Thyroid gland (tissue), 4 donors: ENCODE measurements around the gene PPP1R8. TPM values are rescaled to one million over a fixed set of nuclear protein-coding genes. Genes with fewer than 3 reads are reported as not detected.

Source experiments
- DNase-seq, 2 donors: peaks; one replicate each; pipeline ENCODE4 v3.0.0-alpha.2; 2019
- H3K27ac ChIP-seq, 3 donors: fragments of 200-600 bp; sonication (generic); 1 replicate in 2 of 3; 2 replicates in 1 of 3; pipeline ENCODE4 v1.5.1; 2016 to 2019; ENCODE audit warnings: mild to moderate bottlenecking in 1 of 3, moderate library complexity in 1 of 3
- H3K27me3 ChIP-seq: fragments of 200-600 bp; sonication (generic); one replicate; pipeline ENCODE4 v1.5.1; 2019
- H3K36me3 ChIP-seq, 2 donors: fragments of 200-600 bp; sonication (generic); one replicate each; pipeline ENCODE4 v1.5.1; 2016 to 2019
- H3K4me1 ChIP-seq, 2 donors: fragments of 200-600 bp; sonication (generic); one replicate each; pipeline ENCODE4 v1.5.1; 2017 to 2019
- H3K4me3 ChIP-seq, 3 donors: fragments of 200-600 bp; sonication (generic); replicated peaks in 1 of 3; 1 replicate in 2 of 3; 2 replicates in 1 of 3; pipeline ENCODE4 v1.5.1; 2016; ENCODE audit warnings: mild to moderate bottlenecking in 1 of 3
- H3K9me3 ChIP-seq: fragments of 200-600 bp; sonication (generic); one replicate; pipeline ENCODE4 v1.5.1; 2017
- CTCF ChIP-seq, 6 experiments: fragments of 200-600 bp in 3 of 6; fragments of 450-650 bp in 3 of 6; sonication (generic) in 3 of 6; IDR thresholded peaks; one replicate each; pipeline ENCODE4 v1.5.1; 2016 to 2019; ENCODE audit warnings: antibody characterized with exemption in 6 of 6, mild to moderate bottlenecking in 2 of 6, inconsistent platforms in 1 of 6, moderate library complexity in 1 of 6
- POLR2A ChIP-seq, 2 donors: fragments of 450-650 bp; IDR thresholded peaks; one replicate each; pipeline ENCODE4 v1.6.1; 2017; ENCODE audit warnings: antibody characterized with exemption in 2 of 2, mild to moderate bottlenecking in 2 of 2, moderate library complexity in 1 of 2
- WGBS, 2 donors: methylation state at CpG; one replicate each; pipeline ENCODE4 v1.1.5; 2017; 5-methylcytosine and 5-hydroxymethylcytosine counted together
- intact Hi-C: fragments of 100-400 bp; cut with DNase I; formaldehyde crosslinking; loops from one replicate; pipeline ENCODE4 v1.15.1; 2023
- total RNA-seq, 4 donors: library from RNA; depleted of rRNA; stranded (reverse); fragments of >200 nt; gene quantifications; one replicate each; pipeline ENCODE4 v1.2.3, GENCODE V29; 2016

The PPP1R8 gene
- total RNA-seq, 4 donors from 2014 or later: 29.2 to 34.8 (median 33.1) TPM

DNA sequence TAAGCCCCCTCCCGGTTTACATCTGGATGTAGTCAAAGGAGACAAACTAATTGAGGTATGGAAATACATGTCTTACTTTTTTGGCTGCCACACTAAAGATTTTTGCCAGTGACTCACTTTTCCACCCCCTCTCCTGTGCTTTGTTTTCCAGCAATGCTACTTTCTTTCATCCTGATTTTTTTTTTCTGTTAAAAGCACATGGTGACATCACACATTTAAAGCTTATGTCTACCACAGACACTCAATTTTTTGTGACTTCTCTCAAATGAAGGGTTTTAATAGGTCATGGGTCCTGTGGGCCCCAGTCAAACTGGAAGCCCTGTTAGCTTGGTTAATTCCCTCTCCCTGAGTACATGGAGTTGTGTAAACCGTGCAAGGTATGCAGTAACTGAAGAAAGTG is 2.2 kb downstream of the PPP1R8 start:
- no peaks in the 10 kb centered on the region for H3K27me3 ChIP-seq
- DNase-seq: no peak
- H3K36me3 ChIP-seq: peaks cover 4 to 8% of the 10 kb centered on the region in 2 donors
- intact Hi-C loops: loop anchor here (10.0 kb wide), 1 partner anchor 158 kb away; the partner anchor contains the start of gene IFI6
- H3K4me1 ChIP-seq: peaks cover 5 to 16% of the 10 kb centered on the region in 2 donors
- H3K27ac ChIP-seq: no peak overlapping the region
- no peaks in the 10 kb centered on the region for H3K9me3 ChIP-seq
- H3K4me3 ChIP-seq: no peak overlapping the region
- WGBS, 2 donors: 82 to 88% methylated on average over 2 of the region's 2 CpGs
- TF ChIP-seq POLR2A (IDR thresholded peaks at IDR 0.05) (no peak), CTCF (IDR thresholded peaks at IDR 0.05) (no peak)

GRCh38 chr1:27833470-27833869 is 2.9 kb downstream of the PPP1R8 start:
- Histone ChIP-seq H3K27me3 (no peaks in the 10 kb centered on the region), H3K4me1 (peaks cover 5 to 16% of the 10 kb centered on the region in 2 donors), H3K4me3 (no peak overlapping the region), H3K9me3 (no peaks in the 10 kb centered on the region), H3K27ac (no peak overlapping the region), H3K36me3 (peaks cover 4 to 8% of the 10 kb centered on the region in 2 donors)
- 94 to 95% methylated on average over 3 of the region's 3 CpGs for WGBS, 2 donors
- no peak for DNase-seq
- intact Hi-C loops: loop anchor here (10.0 kb wide), 1 partner anchor 159 kb away; the partner anchor contains the start of gene IFI6
- TF ChIP-seq POLR2A (IDR thresholded peaks at IDR 0.05) (no peak), CTCF (IDR thresholded peaks at IDR 0.05) (no peak)

DNA sequence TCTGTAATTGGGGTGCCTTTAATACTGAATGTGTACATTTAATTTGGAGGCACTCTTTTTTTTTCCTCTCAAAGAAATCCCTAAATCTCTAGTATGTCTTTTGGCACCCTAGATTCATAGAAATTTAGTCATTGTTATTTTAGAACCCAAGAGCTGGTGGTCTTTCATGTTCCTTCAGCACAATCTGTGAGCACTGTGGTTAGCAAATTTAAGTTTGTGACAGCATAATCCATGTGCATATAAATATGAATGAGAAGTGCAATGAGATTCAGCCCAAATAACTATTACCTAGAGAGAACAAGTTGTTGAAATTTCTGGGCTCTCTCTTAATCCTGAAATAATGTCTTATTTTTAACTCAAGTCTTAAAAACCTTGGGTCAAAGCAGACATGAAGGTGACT is 4.5 kb downstream of the PPP1R8 start:
- Histone ChIP-seq H3K27ac (no peak overlapping the region), H3K36me3 (peaks cover 9 to 15% of the 10 kb centered on the region in 2 donors), H3K27me3 (no peaks in the 10 kb centered on the region), H3K4me1 (peaks cover 5 to 11% of the 10 kb centered on the region in 2 donors), H3K4me3 (no peak overlapping the region), H3K9me3 (no peaks in the 10 kb centered on the region)
- TF ChIP-seq CTCF (IDR thresholded peaks at IDR 0.05): no peak
- TF ChIP-seq POLR2A (IDR thresholded peaks at IDR 0.05): no peak
- intact Hi-C loops: loop anchor here (10.0 kb wide), 1 partner anchor 160 kb away; the partner anchor contains the start of gene IFI6
- no peak for DNase-seq

DNA sequence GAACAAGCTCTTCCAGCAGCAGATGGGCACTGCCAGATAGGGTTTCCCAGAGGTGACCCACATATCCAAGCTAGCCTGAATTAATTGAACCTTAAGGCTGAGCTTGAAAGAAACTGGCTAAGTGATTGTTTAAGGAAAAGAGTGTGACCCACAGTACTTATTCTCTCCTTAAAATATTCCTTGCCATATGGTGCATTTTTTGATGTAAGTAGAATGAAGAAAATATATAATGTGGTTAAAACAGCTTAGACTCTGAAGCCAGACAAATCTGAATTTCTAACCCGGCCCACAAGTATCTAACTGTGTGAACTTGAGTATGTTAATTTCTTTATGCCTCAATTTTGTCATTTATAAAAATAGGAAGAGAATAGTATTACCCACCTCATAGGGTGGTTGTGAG is 4.9 kb downstream of the PPP1R8 start:
- H3K9me3 ChIP-seq: no peaks in the 10 kb centered on the region
- H3K4me1 ChIP-seq: peaks cover 5 to 11% of the 10 kb centered on the region in 2 donors
- intact Hi-C loops: loop anchor here (10.0 kb wide), 1 partner anchor 161 kb away; the partner anchor contains the start of gene IFI6
- H3K27me3 ChIP-seq: no peaks in the 10 kb centered on the region
- TF ChIP-seq CTCF (IDR thresholded peaks at IDR 0.05): no peak
- TF ChIP-seq POLR2A (IDR thresholded peaks at IDR 0.05): no peak
- peaks cover 14 to 19% of the 10 kb centered on the region in 2 donors for H3K36me3 ChIP-seq
- WGBS, 2 donors: 85 to 98% methylated on average over 1 of the region's 1 CpG
- no peak overlapping the region for H3K4me3 ChIP-seq
- DNase-seq: no peak
- H3K27ac ChIP-seq: no peak overlapping the region

DNA sequence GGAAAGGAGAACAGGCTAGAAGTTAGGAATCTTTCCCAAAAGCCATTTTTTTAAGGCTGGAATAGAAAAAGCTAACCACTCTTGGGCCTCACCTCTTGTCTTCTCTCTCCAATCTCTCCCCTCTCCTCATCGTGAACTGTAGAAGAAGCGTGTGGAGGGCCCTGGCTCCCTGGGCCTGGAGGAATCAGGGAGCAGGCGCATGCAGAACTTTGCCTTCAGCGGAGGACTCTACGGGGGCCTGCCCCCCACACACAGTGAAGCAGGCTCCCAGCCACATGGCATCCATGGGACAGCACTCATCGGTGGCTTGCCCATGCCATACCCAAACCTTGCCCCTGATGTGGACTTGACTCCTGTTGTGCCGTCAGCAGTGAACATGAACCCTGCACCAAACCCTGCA is 19.4 kb downstream of the PPP1R8 start:
- intact Hi-C loops: no loop called here
- no peaks in the 10 kb centered on the region for H3K9me3 ChIP-seq
- no peak for DNase-seq
- peaks cover 35 to 49% of the 10 kb centered on the region in 2 donors for H3K36me3 ChIP-seq
- WGBS, 2 donors: 96 to 98% methylated on average over 5 to 6 of the region's 7 CpGs
- TF ChIP-seq POLR2A (IDR thresholded peaks at IDR 0.05): no peak
- no peak for TF ChIP-seq CTCF (IDR thresholded peaks at IDR 0.05)
- no peak overlapping the region for H3K27ac ChIP-seq
- no peaks in the 10 kb centered on the region for H3K27me3 ChIP-seq
- no peak overlapping the region for H3K4me3 ChIP-seq
- H3K4me1 ChIP-seq: no peaks in the 10 kb centered on the region
